Uterus (tissue), 2 donors: ENCODE results near the gene PIEZO2.

Source experiments
- POLR2A ChIP-seq, 2 donors: fragments of 450-650 bp; IDR thresholded peaks; one replicate each; pipeline ENCODE4 v1.6.1; 2016; ENCODE audit warnings: antibody characterized with exemption in 2 of 2, mild to moderate bottlenecking in 1 of 2, moderate library complexity in 1 of 2
- TF ChIP-seq, protein P1 (sequence below), 4 experiments: fragments of 200-600 bp in 2 of 4; fragments of 450-650 bp in 2 of 4; sonication (generic) in 2 of 4; IDR thresholded peaks; one replicate each; pipeline ENCODE4 v1.5.1; 2016 to 2019; ENCODE audit warnings: antibody characterized with exemption in 4 of 4, mild to moderate bottlenecking in 2 of 4, moderate library complexity in 1 of 4

GRCh38 chr18:10682368-10682714 is 467.0 kb downstream of the PIEZO2 start:
- TF ChIP-seq, protein P1, sequence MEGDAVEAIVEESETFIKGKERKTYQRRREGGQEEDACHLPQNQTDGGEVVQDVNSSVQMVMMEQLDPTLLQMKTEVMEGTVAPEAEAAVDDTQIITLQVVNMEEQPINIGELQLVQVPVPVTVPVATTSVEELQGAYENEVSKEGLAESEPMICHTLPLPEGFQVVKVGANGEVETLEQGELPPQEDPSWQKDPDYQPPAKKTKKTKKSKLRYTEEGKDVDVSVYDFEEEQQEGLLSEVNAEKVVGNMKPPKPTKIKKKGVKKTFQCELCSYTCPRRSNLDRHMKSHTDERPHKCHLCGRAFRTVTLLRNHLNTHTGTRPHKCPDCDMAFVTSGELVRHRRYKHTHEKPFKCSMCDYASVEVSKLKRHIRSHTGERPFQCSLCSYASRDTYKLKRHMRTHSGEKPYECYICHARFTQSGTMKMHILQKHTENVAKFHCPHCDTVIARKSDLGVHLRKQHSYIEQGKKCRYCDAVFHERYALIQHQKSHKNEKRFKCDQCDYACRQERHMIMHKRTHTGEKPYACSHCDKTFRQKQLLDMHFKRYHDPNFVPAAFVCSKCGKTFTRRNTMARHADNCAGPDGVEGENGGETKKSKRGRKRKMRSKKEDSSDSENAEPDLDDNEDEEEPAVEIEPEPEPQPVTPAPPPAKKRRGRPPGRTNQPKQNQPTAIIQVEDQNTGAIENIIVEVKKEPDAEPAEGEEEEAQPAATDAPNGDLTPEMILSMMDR (IDR thresholded peaks at IDR 0.05): no peak
- TF ChIP-seq POLR2A (IDR thresholded peaks at IDR 0.05): no peak
